Karpas-422 (cell line): ENCODE measurements around the gene PKP3. TPM values are rescaled to one million over a fixed set of nuclear protein-coding genes. Genes with fewer than 3 reads are reported as not detected.
A peak's percentile ranks its signal among the peaks of the same experiment; 100 is the strongest.
"Not testable (repeated sequence)": the region's sequence is repeated elsewhere in the genome, so short reads cannot be mapped to it uniquely, and the experiment has no call there.

ENCODE experiments used
- DNase-seq: peaks from one replicate; pipeline ENCODE4 v3.0.0-alpha.2; 2015
- H2AFZ ChIP-seq: fragments of 200-600 bp; sonication (generic); 2 replicates; pipeline ENCODE4 v1.6.1; 2014; ENCODE audit warnings: antibody characterized with exemption, low read length, mixed read lengths
- H3K27ac ChIP-seq: fragments of 200-600 bp; sonication (generic); 2 replicates; pipeline ENCODE4 v1.5.1; 2014; ENCODE audit warnings: mild to moderate bottlenecking, low read length, moderate library complexity
- H3K27me3 ChIP-seq: fragments of 200-600 bp; sonication (generic); 2 replicates; pipeline ENCODE4 v1.6.1; 2014; ENCODE audit warnings: low read length, mixed read lengths
- H3K36me3 ChIP-seq: fragments of 200-600 bp; sonication (generic); 2 replicates; pipeline ENCODE4 v1.6.1; 2014; ENCODE audit warnings: low read length, mixed read lengths; ENCODE audit not compliant: insufficient read depth
- H3K4me1 ChIP-seq: fragments of 200-600 bp; sonication (generic); 2 replicates; pipeline ENCODE4 v1.6.1; 2014; ENCODE audit warnings: mild to moderate bottlenecking, low read length, mixed read lengths
- H3K4me2 ChIP-seq: fragments of 200-600 bp; sonication (generic); 2 replicates; pipeline ENCODE4 v1.6.1; 2014; ENCODE audit warnings: low read length, low read depth, mild to moderate bottlenecking; ENCODE audit not compliant: poor library complexity, severe bottlenecking
- H3K4me3 ChIP-seq: fragments of 200-600 bp; sonication (generic); 2 replicates; pipeline ENCODE4 v1.5.1; 2014; ENCODE audit warnings: mild to moderate bottlenecking, antibody characterized with exemption, low read length, mixed read lengths
- H3K79me2 ChIP-seq: fragments of 200-600 bp; sonication (generic); 2 replicates; pipeline ENCODE4 v1.6.1; 2014; ENCODE audit warnings: mild to moderate bottlenecking, low read length, mixed read lengths
- H3K9ac ChIP-seq: fragments of 200-600 bp; sonication (generic); 2 replicates; pipeline ENCODE4 v1.6.0; 2014; ENCODE audit warnings: low read length
- H3K9me2 ChIP-seq: fragments of 200-600 bp; sonication (generic), shearing (Covaris generic); replicated peaks from 2 replicates; pipeline ENCODE4 v1.6.0; 2014; ENCODE audit warnings: mild to moderate bottlenecking, low read length, moderate library complexity; ENCODE audit not compliant: insufficient read depth
- H3K9me3 ChIP-seq: fragments of 300-700, 200-600 bp; sonication (generic); 2 replicates; pipeline ENCODE4 v1.6.1; 2014; ENCODE audit warnings: low read length, mixed read lengths
- H4K20me1 ChIP-seq: fragments of 200-600 bp; sonication (generic); 2 replicates; pipeline ENCODE4 v1.6.1; 2014; ENCODE audit warnings: mild to moderate bottlenecking, antibody characterized with exemption, low read length, low read depth; ENCODE audit not compliant: insufficient read depth
- total RNA-seq: library from RNA; depleted of rRNA; stranded (reverse); fragments of >200 nt; shearing (Covaris generic); gene quantifications from 2 replicates; pipeline ENCODE4 v1.2.3, GENCODE V29; 2014; ENCODE audit warnings: low replicate concordance

PKP3 gene
- total RNA-seq, 1 experiment from 2014 or later = not detected

DNA sequence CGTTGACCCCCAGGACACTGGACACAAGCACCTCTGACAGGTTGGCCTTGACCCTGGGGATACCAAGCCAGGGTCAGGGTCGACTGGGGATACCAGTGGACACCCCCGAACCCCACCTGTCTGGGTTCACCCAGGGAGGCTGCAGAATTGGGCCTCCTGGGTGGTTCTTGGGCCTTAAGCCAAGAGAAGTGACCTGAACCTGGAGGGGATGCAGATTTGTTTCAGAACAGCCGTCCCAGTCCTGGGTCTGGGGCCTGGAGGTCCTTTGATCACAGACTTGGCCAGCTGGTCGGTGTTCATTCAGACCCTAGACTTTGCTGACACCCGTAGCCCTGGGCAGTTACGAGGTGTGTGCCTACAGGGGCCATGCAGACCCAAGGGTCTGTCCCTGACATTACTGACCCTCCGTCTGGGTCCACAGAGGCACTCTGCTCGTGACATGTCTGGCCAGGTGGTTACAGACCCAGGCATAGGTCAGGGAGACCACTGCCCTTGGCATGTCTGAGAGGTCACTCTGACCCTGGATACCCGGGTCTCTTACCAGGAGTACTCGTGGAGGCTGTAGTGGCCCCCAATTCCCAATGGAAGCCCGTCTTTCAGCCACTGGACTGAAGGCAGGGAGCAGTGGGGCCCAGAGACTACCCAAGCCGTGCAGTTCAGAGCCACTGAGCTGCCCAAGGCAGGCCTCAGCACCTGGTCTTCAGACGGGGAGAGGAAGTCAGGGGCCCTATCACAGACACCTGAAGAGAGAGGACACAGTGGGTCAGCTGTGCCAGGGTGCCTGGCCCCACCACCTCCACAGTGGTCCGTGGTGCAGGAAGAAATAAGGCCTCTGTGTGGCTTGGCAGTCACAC lies 14.4 kb downstream of the PKP3 start:
- DNase-seq = no peak
- H3K27ac ChIP-seq = no peak overlapping the region
- H3K9ac ChIP-seq = no peak overlapping the region
- H3K79me2 ChIP-seq = no peaks in the 10 kb centered on the region
- H3K9me2 ChIP-seq = no peaks in the 10 kb centered on the region
- no peak overlapping the region for H3K4me2 ChIP-seq
- no peaks in the 10 kb centered on the region for H3K27me3 ChIP-seq
- no peak overlapping the region for H2AFZ ChIP-seq
- peaks cover 7% of the 10 kb centered on the region for H3K4me1 ChIP-seq
- no peaks in the 10 kb centered on the region; the same call in 1 of the 2 replicates for H3K9me3 ChIP-seq
- 0 out of 2 replicates have a peak, but pooled peaks cover 3% of the 10 kb centered on the region for H4K20me1 ChIP-seq
- H3K4me3 ChIP-seq = no peak overlapping the region
- no peaks in the 10 kb centered on the region for H3K36me3 ChIP-seq

DNA sequence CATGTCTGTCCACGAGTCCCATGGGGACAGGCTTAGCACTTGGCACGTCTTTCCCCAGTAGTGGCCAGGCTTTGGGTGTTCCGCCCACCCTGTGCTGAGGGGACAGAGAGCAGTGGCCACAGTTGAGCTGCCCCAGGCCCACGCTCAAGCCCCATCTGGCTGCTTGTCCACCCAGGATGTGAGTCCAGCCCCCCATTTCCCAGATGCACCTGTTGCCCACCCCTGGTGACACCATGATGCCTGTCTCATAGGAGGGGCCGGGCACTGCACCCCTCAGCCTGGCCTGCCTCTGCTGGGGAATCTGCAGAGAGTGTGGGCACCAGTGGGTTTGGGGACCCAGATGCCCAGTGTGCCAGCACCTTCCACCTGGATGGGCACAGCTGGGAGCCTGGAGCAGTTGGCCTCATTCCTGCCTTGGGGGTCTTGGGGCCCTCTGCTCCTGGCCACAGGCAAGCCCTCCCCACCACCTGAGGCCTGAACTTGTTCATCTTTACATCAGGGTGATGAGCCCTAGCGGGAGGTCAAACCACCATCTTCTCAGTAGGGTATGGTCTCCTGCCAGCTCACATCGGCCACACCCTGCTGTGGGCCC lies 15.1 kb downstream of the PKP3 start:
- Histone ChIP-seq H3K36me3 (no peaks in the 10 kb centered on the region), H3K27ac (no peak overlapping the region), H3K27me3 (no peaks in the 10 kb centered on the region), H3K9me2 (no peaks in the 10 kb centered on the region), H3K9ac (no peak overlapping the region), H3K79me2 (no peaks in the 10 kb centered on the region), H3K4me3 (no peak overlapping the region), H3K4me1 (peaks cover 7% of the 10 kb centered on the region), H4K20me1 (0 out of 2 replicates have a peak, but pooled peaks cover 3% of the 10 kb centered on the region), H3K9me3 (no peaks in the 10 kb centered on the region), H2AFZ (no peak overlapping the region), H3K4me2 (no peak overlapping the region)
- DNase-seq = no peak

DNA sequence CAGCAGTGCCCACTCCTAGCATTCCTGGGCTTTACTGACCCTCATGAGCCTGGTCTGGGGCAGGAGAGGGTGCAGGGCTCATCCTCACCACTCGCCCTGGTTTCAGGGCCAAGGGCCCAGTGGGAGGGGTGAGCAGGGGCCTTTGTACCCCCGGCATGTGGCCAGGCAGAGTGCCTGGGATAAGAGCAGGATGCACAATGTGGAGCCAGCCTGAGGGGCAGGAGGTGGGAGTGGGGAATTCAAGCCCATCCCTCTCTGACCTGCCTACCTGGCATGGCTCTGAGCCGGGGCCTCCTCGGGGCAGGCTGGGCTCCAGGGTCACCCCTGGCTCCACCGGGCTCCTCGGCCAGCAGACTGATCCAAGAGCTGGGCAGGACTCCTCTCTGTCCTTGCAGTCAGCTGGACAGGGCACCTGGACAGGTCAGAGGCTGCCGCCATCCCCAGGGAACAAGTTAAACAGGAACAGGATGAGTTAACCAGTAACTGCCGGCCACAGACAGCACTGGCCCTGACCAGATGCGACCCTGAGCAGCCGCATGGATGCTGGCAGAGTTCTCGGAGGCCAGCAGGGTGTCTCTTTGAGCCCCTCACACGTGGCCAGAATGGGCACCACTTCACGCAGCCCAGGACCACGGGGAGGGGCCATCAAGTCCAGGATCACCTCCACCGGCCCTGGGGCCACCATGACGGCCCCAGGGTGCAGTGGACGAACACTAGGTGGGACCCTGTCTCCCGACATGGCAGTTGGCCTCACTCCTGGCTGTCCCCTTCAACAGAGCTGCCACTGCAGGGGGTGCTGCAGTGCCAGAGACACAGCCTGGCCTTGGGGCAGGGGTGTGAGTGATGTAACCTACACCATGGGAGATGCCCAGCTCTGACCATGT lies 15.8 kb downstream of the PKP3 start:
- 0 out of 2 replicates have a peak, but pooled peaks cover 3% of the 10 kb centered on the region for H4K20me1 ChIP-seq
- no peaks in the 10 kb centered on the region for H3K9me3 ChIP-seq
- no peak overlapping the region for H2AFZ ChIP-seq
- no peak overlapping the region for H3K9ac ChIP-seq
- H3K27ac ChIP-seq = no peak overlapping the region
- H3K4me1 ChIP-seq = peaks cover 7% of the 10 kb centered on the region
- no peaks in the 10 kb centered on the region for H3K36me3 ChIP-seq
- DNase-seq = no peak
- no peaks in the 10 kb centered on the region for H3K9me2 ChIP-seq
- no peaks in the 10 kb centered on the region for H3K79me2 ChIP-seq
- no peak overlapping the region for H3K4me2 ChIP-seq
- H3K4me3 ChIP-seq = no peak overlapping the region
- no peaks in the 10 kb centered on the region for H3K27me3 ChIP-seq

DNA sequence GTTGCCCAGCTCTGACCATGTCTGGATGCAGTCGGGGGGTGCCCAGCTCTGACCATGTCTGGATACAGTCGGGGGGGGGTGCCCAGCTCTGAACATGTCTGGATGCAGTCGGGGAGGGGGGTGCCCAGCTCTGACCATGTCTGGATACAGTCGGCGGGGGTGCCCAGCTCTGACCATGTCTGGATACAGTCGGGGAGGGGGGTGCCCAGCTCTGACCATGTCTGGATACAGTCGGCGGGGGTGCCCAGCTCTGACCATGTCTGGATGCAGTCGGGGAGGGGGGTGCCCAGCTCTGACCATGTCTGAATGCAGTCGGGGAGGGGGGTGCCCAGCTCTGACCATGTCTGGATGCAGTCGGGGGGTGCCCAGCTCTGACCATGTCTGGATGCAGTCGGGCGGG lies 16.7 kb downstream of the PKP3 start:
- not testable (repeated sequence) for H3K4me1 ChIP-seq, H3K4me3 ChIP-seq, H2AFZ ChIP-seq, H3K9ac ChIP-seq, H4K20me1 ChIP-seq, H3K79me2 ChIP-seq, DNase-seq, H3K27me3 ChIP-seq, H3K4me2 ChIP-seq, H3K9me2 ChIP-seq, H3K9me3 ChIP-seq, H3K36me3 ChIP-seq, H3K27ac ChIP-seq

GRCh38 chr11:411520-411919 lies 17.5 kb downstream of the PKP3 start:
- H3K4me3 ChIP-seq, DNase-seq, H3K36me3 ChIP-seq, H3K27me3 ChIP-seq, H3K27ac ChIP-seq, H3K9ac ChIP-seq, H3K9me2 ChIP-seq, H3K9me3 ChIP-seq, H3K79me2 ChIP-seq, H4K20me1 ChIP-seq, H3K4me2 ChIP-seq, H3K4me1 ChIP-seq, H2AFZ ChIP-seq: not testable (repeated sequence)

DNA sequence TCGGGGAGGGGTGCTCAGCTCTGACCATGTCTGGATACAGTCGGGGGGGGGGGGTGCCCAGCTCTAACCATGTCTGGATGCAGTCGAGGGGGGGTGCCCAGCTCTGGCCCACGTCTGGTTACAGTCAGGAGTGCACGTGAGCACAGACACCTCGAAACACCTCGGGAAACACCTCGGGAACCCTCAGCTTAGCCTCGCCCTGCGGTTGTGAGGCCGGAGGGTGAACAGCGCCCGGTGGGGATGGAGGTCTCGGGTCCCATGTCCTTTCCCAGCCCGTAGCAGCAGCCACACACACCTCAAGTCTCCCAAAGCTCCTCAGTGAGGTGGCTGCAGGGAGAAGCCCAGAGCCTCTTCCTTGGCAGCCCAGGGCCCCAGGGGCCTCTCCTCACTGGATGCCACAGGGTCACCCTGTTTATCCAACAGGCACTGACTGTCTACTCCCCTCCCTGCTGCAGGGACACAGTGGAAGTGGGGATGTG lies 18.7 kb downstream of the PKP3 start:
- Histone ChIP-seq H3K79me2 (no peaks in the 10 kb centered on the region), H3K9me3 (no peaks in the 10 kb centered on the region), H3K4me1 (no peaks in the 10 kb centered on the region), H3K27me3 (no peaks in the 10 kb centered on the region), H3K9me2 (no peaks in the 10 kb centered on the region), H3K9ac (no peak overlapping the region), H4K20me1 (0 out of 2 replicates have a peak, but pooled peaks cover 3% of the 10 kb centered on the region), H3K36me3 (no peaks in the 10 kb centered on the region), H2AFZ (no peak overlapping the region), H3K4me2 (no peak overlapping the region), H3K27ac (no peak overlapping the region), H3K4me3 (no peak overlapping the region)
- DNase-seq = no peak

DNA sequence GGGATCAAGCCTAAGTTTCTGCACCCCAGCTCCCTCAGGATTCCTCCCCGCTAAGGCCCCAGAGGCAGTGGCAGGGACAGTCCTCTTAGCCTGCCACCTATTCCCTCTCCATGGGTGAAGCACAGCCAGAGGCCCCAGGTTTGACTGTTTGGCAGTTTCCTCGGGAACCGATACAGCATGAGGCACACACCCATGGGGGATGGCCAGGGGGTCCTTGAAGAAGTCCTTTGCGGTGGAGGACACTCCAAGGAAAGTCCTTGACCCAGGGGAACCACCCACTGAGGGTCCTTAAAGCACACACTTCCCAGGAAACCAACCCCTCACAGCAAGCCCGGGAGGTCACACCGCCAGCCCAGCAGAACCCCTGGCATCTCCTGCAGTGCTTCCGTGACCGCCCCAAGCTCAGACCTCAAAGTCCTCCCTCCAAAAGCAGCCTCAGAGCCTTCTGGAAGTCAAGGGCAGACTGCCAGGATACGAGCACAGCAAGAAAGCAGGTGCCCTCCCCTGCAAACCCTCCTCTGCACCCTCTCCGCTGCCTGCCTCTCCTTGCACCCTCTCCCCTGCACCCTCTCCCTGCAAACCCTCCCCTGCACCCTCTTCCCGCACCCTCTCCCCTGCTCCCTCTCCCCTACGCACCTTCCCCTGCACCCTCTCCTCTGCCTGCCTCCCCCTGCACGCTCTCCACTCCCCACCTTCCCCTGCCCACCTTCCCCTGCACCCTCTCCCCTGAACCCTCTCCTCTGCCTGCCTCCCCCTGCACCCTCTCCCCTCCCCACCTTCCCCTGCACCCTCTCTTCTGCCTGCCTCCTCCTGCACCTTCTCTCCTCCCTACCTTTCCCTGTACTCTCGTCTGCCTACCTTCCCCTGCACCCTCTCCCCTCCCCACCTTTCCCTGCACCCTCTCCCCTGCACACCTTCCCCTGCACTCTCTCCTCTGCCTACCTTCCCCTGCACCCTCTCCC lies 19.4 kb downstream of the PKP3 start:
- H3K9me2 ChIP-seq = no peaks in the 10 kb centered on the region
- H2AFZ ChIP-seq = no peak overlapping the region
- no peaks in the 10 kb centered on the region for H3K36me3 ChIP-seq
- H3K4me2 ChIP-seq = no peak overlapping the region
- no peaks in the 10 kb centered on the region for H3K4me1 ChIP-seq
- H3K27ac ChIP-seq = no peak overlapping the region
- DNase-seq = peak; percentile 55
- H3K9me3 ChIP-seq = no peaks in the 10 kb centered on the region
- H4K20me1 ChIP-seq = 0 out of 2 replicates have a peak, but pooled peaks cover 3% of the 10 kb centered on the region
- H3K27me3 ChIP-seq = no peaks in the 10 kb centered on the region
- no peak overlapping the region for H3K9ac ChIP-seq
- H3K79me2 ChIP-seq = no peaks in the 10 kb centered on the region
- no peak overlapping the region for H3K4me3 ChIP-seq
